Endothelial cell (in vitro differentiated cells): Measurements from ENCODE around the gene PACS1. TPM values are rescaled to one million over a fixed set of nuclear protein-coding genes. Genes with fewer than 3 reads are reported as not detected.
A peak's percentile ranks its signal among the peaks of the same experiment; 100 is the strongest.

Experiments used
- DNase-seq: peaks from one replicate; pipeline ENCODE4 v3.0.0; 2021; ENCODE audit warnings: low spot score
- H3K27ac Mint-ChIP-seq: one replicate; pipeline ENCODE4 v1.8.0; 2021; ENCODE audit warnings: mixed read lengths, inconsistent platforms; ENCODE audit not compliant: unreplicated experiment
- H3K27me3 Mint-ChIP-seq: one replicate; pipeline ENCODE4 v1.8.0; 2021; ENCODE audit warnings: mild to moderate bottlenecking, moderate library complexity, mixed read lengths, inconsistent platforms; ENCODE audit not compliant: unreplicated experiment
- H3K36me3 Mint-ChIP-seq: one replicate; pipeline ENCODE4 v1.8.0; 2021; ENCODE audit warnings: mild to moderate bottlenecking, low read depth, mixed read lengths, inconsistent platforms; ENCODE audit not compliant: unreplicated experiment
- H3K4me1 Mint-ChIP-seq: one replicate; pipeline ENCODE4 v1.8.0; 2021; ENCODE audit warnings: mild to moderate bottlenecking, mixed read lengths, inconsistent platforms; ENCODE audit not compliant: unreplicated experiment
- H3K4me3 Mint-ChIP-seq: one replicate; pipeline ENCODE4 v1.8.0; 2021; ENCODE audit warnings: mild to moderate bottlenecking, mixed read lengths, inconsistent platforms; ENCODE audit not compliant: unreplicated experiment
- H3K9me3 Mint-ChIP-seq: one replicate; pipeline ENCODE4 v1.8.0; 2021; ENCODE audit warnings: mixed read lengths, inconsistent platforms; ENCODE audit not compliant: unreplicated experiment
- total RNA-seq: library from RNA; stranded (reverse); fragmentation: NEBNext Ultra II Directional; extraction: Animal tissue kit (Norgen Biotek cat#: 25700); gene quantifications from one replicate; pipeline ENCODE4 v1.2.1, GENCODE V29; 2021; ENCODE audit not compliant: unreplicated experiment
- TF ChIP-seq, protein P1 (sequence below): fragments of 200-600 bp; sonication (generic); IDR thresholded peaks from one replicate; pipeline ENCODE4 v1.5.0; 2021; ENCODE audit warnings: antibody characterized with exemption; ENCODE audit not compliant: unreplicated experiment

Gene PACS1
- total RNA-seq, 1 donor from 2014 or later: 114 TPM

DNA sequence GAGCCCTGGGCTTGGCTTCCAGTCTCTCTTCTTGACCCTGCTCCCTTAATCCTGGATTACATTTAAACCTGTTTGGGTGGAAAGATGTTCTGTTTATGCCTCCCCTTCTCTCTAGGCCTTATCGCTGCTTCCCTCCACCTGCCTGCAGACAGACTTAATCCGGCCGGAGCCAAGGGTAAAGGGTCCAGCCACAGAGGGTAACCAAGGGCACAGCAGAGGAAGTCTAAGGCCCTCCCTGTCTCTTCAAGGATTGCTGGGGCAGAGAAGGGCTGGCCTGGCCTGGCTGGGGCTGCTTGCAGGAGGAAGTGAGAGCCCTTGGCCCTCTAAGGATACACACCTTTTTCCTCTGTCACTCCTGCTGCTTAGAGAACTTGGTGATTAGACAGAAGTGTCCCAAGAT lies 23.2 kb upstream of the PACS1 start:
- H3K27ac Mint-ChIP-seq: no peak overlapping the region
- peaks cover 12% of the 10 kb centered on the region for H3K27me3 Mint-ChIP-seq
- H3K4me1 Mint-ChIP-seq: peaks cover 9% of the 10 kb centered on the region
- no peak overlapping the region for H3K4me3 Mint-ChIP-seq
- no peaks in the 10 kb centered on the region for H3K9me3 Mint-ChIP-seq
- TF ChIP-seq, protein P1, sequence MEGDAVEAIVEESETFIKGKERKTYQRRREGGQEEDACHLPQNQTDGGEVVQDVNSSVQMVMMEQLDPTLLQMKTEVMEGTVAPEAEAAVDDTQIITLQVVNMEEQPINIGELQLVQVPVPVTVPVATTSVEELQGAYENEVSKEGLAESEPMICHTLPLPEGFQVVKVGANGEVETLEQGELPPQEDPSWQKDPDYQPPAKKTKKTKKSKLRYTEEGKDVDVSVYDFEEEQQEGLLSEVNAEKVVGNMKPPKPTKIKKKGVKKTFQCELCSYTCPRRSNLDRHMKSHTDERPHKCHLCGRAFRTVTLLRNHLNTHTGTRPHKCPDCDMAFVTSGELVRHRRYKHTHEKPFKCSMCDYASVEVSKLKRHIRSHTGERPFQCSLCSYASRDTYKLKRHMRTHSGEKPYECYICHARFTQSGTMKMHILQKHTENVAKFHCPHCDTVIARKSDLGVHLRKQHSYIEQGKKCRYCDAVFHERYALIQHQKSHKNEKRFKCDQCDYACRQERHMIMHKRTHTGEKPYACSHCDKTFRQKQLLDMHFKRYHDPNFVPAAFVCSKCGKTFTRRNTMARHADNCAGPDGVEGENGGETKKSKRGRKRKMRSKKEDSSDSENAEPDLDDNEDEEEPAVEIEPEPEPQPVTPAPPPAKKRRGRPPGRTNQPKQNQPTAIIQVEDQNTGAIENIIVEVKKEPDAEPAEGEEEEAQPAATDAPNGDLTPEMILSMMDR: no peak
- DNase-seq: no peak
- H3K36me3 Mint-ChIP-seq: peaks cover 5% of the 10 kb centered on the region

DNA sequence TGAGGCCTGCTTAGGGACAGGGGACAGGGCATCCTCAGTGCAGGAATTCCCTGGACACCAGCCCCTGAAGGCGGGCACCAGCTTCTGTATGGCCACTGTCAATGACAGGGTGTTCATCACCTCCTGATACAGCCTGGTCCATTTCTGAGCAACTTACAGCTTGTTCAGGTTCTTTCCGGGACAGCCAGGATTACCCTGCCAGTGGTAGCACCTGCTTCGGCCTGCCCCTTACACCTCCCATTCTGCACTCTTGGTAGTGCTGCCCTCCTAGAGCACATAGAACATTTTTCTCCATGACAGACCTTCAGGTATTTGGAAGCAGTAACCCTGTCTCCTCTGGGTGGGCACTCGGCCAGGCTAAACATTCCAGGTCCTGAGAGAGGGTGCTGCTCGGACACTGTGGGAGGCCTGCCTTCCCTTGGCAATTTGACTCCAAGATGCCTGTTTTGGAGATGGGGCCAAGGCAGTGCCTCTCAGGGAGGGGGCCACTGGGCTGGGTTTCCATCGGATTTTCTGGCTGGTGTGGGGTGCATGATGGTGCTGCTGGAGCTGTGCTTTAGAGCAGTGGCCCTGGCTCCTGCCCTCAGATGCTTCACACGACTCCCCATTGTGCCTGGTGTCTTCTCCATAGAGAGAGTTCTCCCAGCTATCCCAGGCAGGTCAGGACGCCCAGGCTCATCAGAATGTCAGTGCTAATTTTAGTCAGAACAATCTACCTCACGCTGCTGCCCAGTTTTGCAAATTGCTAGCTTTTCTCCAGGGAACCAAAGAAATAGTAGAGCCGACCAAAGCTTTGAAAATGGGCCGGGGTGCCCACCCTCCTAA lies 22.3 kb upstream of the PACS1 start:
- no peak for DNase-seq
- H3K27me3 Mint-ChIP-seq: peaks cover 13% of the 10 kb centered on the region
- H3K27ac Mint-ChIP-seq: no peak overlapping the region
- TF ChIP-seq, protein P1: no peak
- H3K36me3 Mint-ChIP-seq: peaks cover 6% of the 10 kb centered on the region
- peak overlapping the region; percentile 34 for H3K4me3 Mint-ChIP-seq
- peaks cover 11% of the 10 kb centered on the region for H3K4me1 Mint-ChIP-seq
- no peaks in the 10 kb centered on the region for H3K9me3 Mint-ChIP-seq

DNA sequence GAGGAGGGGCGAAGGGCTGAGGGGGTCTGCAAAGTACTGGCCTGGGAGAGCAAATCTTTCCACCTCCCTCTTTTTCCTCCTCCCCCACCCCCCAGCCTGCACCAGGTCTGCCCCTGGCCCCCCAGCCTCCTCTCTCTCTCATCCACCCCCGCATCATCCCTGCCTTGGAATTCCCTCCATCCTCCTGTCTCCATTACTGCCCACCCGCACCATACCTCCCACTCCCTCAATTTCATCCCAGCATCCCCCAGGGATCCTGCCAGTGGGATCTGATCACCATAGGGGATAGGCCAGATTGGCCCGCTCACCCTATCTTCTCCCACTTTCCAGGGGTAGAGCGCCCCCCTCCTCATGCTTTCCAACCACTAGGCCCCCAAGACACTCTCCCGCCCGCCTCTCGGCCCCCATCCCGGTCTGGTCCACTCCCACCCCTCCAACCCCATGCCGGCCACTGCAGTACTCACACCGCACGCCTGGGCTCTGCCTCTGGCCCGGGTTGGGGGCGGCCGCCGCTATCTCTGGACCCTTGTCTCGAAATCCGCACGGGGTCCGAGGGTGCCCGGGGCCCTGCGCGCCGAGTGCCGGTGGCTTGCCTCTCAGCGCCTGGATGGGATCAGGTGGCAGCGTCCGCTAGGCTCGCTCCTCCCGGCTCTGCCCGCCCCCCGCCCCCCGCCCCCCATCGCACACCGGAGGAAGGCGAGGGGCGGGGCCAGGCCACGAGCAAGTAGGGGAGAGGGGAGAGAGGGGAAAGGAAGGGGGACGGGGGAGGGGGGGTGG lies 21.3 kb upstream of the PACS1 start, which contains the start of gene GAL3ST3:
Gene GAL3ST3 (minus strand): TSS at position 615 of the 777 bp plus-strand sequence. CDS start 3,746 bp downstream, outside the sequence.
- Mint-ChIP-seq H3K4me3 (peak within 1 kb of the TSS; percentile 34), H3K27ac (no peak within 1 kb of the TSS), H3K4me1 (peaks cover 18% of the 10 kb centered on the region), H3K9me3 (no peaks in the 10 kb centered on the region), H3K36me3 (peaks cover 12% of the 10 kb centered on the region), H3K27me3 (peaks cover 18% of the 10 kb centered on the region)
- TF ChIP-seq, protein P1: no peak
- no peak for DNase-seq

DNA sequence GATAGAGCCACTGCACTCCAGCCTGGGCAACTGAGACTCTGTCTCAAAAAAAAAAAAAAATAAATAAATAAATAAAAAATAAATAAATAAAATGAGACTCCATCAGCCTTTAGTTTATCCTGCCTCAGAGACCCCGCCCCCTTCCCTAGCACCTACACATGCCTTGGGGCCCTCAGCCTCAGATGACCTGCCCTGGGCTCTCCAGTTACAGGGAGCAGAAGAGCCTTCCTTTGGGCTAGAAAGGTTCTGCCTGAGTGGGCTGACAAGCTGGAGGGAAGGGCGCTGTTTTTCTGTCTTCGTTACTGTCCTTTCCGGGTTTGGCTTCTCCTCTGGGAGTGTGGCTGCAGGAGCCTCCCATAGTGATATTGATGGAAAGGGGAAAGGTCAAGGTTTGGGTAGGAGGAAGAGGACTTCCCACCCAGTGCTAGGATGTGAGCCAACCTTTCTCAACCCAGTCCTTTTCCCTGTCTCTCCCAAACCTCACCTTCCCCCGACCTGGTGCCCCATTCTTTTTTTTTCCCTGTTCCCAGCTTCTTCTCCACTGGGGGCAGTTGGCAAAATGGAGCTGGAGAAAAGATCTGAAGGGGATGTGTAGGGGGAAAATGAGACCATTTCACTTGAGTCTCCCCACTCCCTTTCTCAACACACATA lies 19.4 kb upstream of the PACS1 start:
- H3K4me3 Mint-ChIP-seq: peak overlapping the region; percentile 92
- no peak for DNase-seq

More for the DNA sequence above, 19.4 kb upstream of the PACS1 start:
- Mint-ChIP-seq H3K9me3 (no peaks in the 10 kb centered on the region), H3K27me3 (peaks cover 14% of the 10 kb centered on the region), H3K27ac (peak overlapping the region; percentile 70), H3K4me1 (peaks cover 22% of the 10 kb centered on the region), H3K36me3 (peaks cover 22% of the 10 kb centered on the region)
- TF ChIP-seq, protein P1: no peak
